ENCODE measurements around the gene SBF2.

Gene SBF2

GRCh38 chr11:9838961-9839360 is 455.1 kb downstream of the SBF2 start:
- no peak overlapping the region for H3K4ac ChIP-seq (ENCODE audit: low read depth in 1 of 2, low read length in 2 of 2)
- H3K79me1 ChIP-seq (replicated peaks; ENCODE audit: low read length, poor library complexity, severe bottlenecking), result peaks cover 7% of the 10 kb centered on the region
- peak overlapping the region; percentile 35 for H3K9ac ChIP-seq (ENCODE audit: low read length)
- H3K23ac ChIP-seq (ENCODE audit: low read length in 2 of 2), result peak overlapping the region in 1 of 2 experiments; percentile 60
- H3K27me3 ChIP-seq (ENCODE audit: control insufficient read depth in 1 of 2, insufficient read depth in 1 of 2, low read length in 2 of 2), result no peaks in the 10 kb centered on the region
- H2BK12ac ChIP-seq (ENCODE audit: low read length in 2 of 2), result no peak overlapping the region
- H3K4me3 ChIP-seq (ENCODE audit: insufficient read depth in 1 of 2, low read depth in 1 of 2, low read length in 2 of 2), result no peak overlapping the region
- H3K18ac ChIP-seq (ENCODE audit: low read depth in 1 of 2, low read length in 2 of 2), result peak overlapping the region in 1 of 2 experiments; percentile 79
- 90% methylated on average over 1 of the region's 2 CpGs for WGBS
- peak overlapping the region; percentile 91 for H3K27ac ChIP-seq (ENCODE audit: low read length, poor library complexity, severe bottlenecking)
- H3K4me2 ChIP-seq (ENCODE audit: low read length, poor library complexity, severe bottlenecking), result peak overlapping the region; percentile 19
- no peak overlapping the region for H2BK120ac ChIP-seq (ENCODE audit: low read depth, low read length)
- peaks cover 3 to 40% of the 10 kb centered on the region in 2 experiments for H3K36me3 ChIP-seq (ENCODE audit: control insufficient read depth in 1 of 2, insufficient read depth in 2 of 2, low read depth in 1 of 2, low read length in 2 of 2)
- no peak overlapping the region for H2AFZ ChIP-seq (ENCODE audit: low read depth, low read length)
- no peak overlapping the region for H4K8ac ChIP-seq (ENCODE audit: low read length)
- peaks cover 3% of the 10 kb centered on the region for H3K4me1 ChIP-seq (ENCODE audit: control insufficient read depth, insufficient read depth, low read depth, low read length)
- H3K14ac ChIP-seq (ENCODE audit: low read length in 2 of 2), result no peak overlapping the region
- no peak for DNase-seq
- no peaks in the 10 kb centered on the region for H3K9me3 ChIP-seq (ENCODE audit: control insufficient read depth, low read length)
- no peak overlapping the region for H4K91ac ChIP-seq (ENCODE audit: low read length)
- no peak overlapping the region for H2BK15ac ChIP-seq (ENCODE audit: low read depth, poor library complexity, severe bottlenecking)
- H2BK5ac ChIP-seq (ENCODE audit: low read depth, low read length, poor library complexity, severe bottlenecking), result peak overlapping the region; percentile 69
- H2AK5ac ChIP-seq (ENCODE audit: low read length, severe bottlenecking), result peak overlapping the region; percentile 35

GRCh38 chr11:9838229-9838628 is 455.8 kb downstream of the SBF2 start:
- Histone ChIP-seq H3K27ac (ENCODE audit: low read length, poor library complexity, severe bottlenecking) (peak overlapping the region; percentile 26), H2AFZ (ENCODE audit: low read depth, low read length) (no peak overlapping the region), H3K79me1 (replicated peaks; ENCODE audit: low read length, poor library complexity, severe bottlenecking) (peaks cover 6% of the 10 kb centered on the region), H3K27me3 (ENCODE audit: control insufficient read depth in 1 of 2, insufficient read depth in 1 of 2, low read length in 2 of 2) (no peaks in the 10 kb centered on the region), H2AK5ac (ENCODE audit: low read length, severe bottlenecking) (no peak overlapping the region), H3K18ac (ENCODE audit: low read depth in 1 of 2, low read length in 2 of 2) (no peak overlapping the region), H2BK15ac (ENCODE audit: low read depth, poor library complexity, severe bottlenecking) (no peak overlapping the region), H3K36me3 (ENCODE audit: control insufficient read depth in 1 of 2, insufficient read depth in 2 of 2, low read depth in 1 of 2, low read length in 2 of 2) (peaks cover 3 to 36% of the 10 kb centered on the region in 2 experiments), H2BK120ac (ENCODE audit: low read depth, low read length) (no peak overlapping the region), H3K4me1 (ENCODE audit: control insufficient read depth, insufficient read depth, low read depth, low read length) (peaks cover 3% of the 10 kb centered on the region), H3K4me3 (ENCODE audit: insufficient read depth in 1 of 2, low read depth in 1 of 2, low read length in 2 of 2) (no peak overlapping the region), H3K9me3 (ENCODE audit: control insufficient read depth, low read length) (no peaks in the 10 kb centered on the region), H4K8ac (ENCODE audit: low read length) (no peak overlapping the region), H3K4me2 (ENCODE audit: low read length, poor library complexity, severe bottlenecking) (no peak overlapping the region), H4K91ac (ENCODE audit: low read length) (no peak overlapping the region), H3K4ac (ENCODE audit: low read depth in 1 of 2, low read length in 2 of 2) (no peak overlapping the region), H3K23ac (ENCODE audit: low read length in 2 of 2) (no peak overlapping the region), H2BK5ac (ENCODE audit: low read depth, low read length, poor library complexity, severe bottlenecking) (no peak overlapping the region), H3K14ac (ENCODE audit: low read length in 2 of 2) (no peak overlapping the region), H3K9ac (ENCODE audit: low read length) (peak overlapping the region; percentile 35), H2BK12ac (ENCODE audit: low read length in 2 of 2) (no peak overlapping the region)
- 48% methylated on average over 2 of the region's 2 CpGs for WGBS
- no peak for DNase-seq

GRCh38 chr11:9834291-9834690 is 459.7 kb downstream of the SBF2 start:
- Histone ChIP-seq H3K4ac (ENCODE audit: low read depth in 1 of 2, low read length in 2 of 2) (no peak overlapping the region), H3K18ac (ENCODE audit: low read depth in 1 of 2, low read length in 2 of 2) (no peak overlapping the region), H3K14ac (ENCODE audit: low read length in 2 of 2) (no peak overlapping the region), H3K4me1 (ENCODE audit: control insufficient read depth, insufficient read depth, low read depth, low read length) (peaks cover 2% of the 10 kb centered on the region), H4K8ac (ENCODE audit: low read length) (no peak overlapping the region), H3K9me3 (ENCODE audit: control insufficient read depth, low read length) (no peaks in the 10 kb centered on the region), H4K91ac (ENCODE audit: low read length) (no peak overlapping the region), H2BK120ac (ENCODE audit: low read depth, low read length) (no peak overlapping the region), H3K23ac (ENCODE audit: low read length in 2 of 2) (no peak overlapping the region), H3K36me3 (ENCODE audit: control insufficient read depth in 1 of 2, insufficient read depth in 2 of 2, low read depth in 1 of 2, low read length in 2 of 2) (peaks cover 4 to 43% of the 10 kb centered on the region in 2 experiments), H3K79me1 (replicated peaks; ENCODE audit: low read length, poor library complexity, severe bottlenecking) (peaks cover 4% of the 10 kb centered on the region), H2BK5ac (ENCODE audit: low read depth, low read length, poor library complexity, severe bottlenecking) (no peak overlapping the region), H2AK5ac (ENCODE audit: low read length, severe bottlenecking) (no peak overlapping the region), H3K27me3 (ENCODE audit: control insufficient read depth in 1 of 2, insufficient read depth in 1 of 2, low read length in 2 of 2) (no peaks in the 10 kb centered on the region), H3K27ac (ENCODE audit: low read length, poor library complexity, severe bottlenecking) (no peak overlapping the region), H3K4me2 (ENCODE audit: low read length, poor library complexity, severe bottlenecking) (no peak overlapping the region), H3K9ac (ENCODE audit: low read length) (no peak overlapping the region), H2BK12ac (ENCODE audit: low read length in 2 of 2) (no peak overlapping the region), H3K4me3 (ENCODE audit: insufficient read depth in 1 of 2, low read depth in 1 of 2, low read length in 2 of 2) (no peak overlapping the region), H2AFZ (ENCODE audit: low read depth, low read length) (no peak overlapping the region), H2BK15ac (ENCODE audit: low read depth, poor library complexity, severe bottlenecking) (no peak overlapping the region)
- peak; percentile 48 for DNase-seq
- 55% methylated on average over 3 of the region's 3 CpGs for WGBS

- H4K91ac ChIP-seq (ENCODE audit: low read length), result no peak overlapping the region
- no peaks in the 10 kb centered on the region for H3K27me3 ChIP-seq (ENCODE audit: control insufficient read depth in 1 of 2, insufficient read depth in 1 of 2, low read length in 2 of 2)
- H3K79me1 ChIP-seq (replicated peaks; ENCODE audit: low read length, poor library complexity, severe bottlenecking), result peaks cover 4% of the 10 kb centered on the region
- no peak for DNase-seq
- H3K9me3 ChIP-seq (ENCODE audit: control insufficient read depth, low read length), result no peaks in the 10 kb centered on the region
- H3K18ac ChIP-seq (ENCODE audit: low read depth in 1 of 2, low read length in 2 of 2), result no peak overlapping the region
- no peak overlapping the region for H2BK120ac ChIP-seq (ENCODE audit: low read depth, low read length)
- no peak overlapping the region for H4K8ac ChIP-seq (ENCODE audit: low read length)
- H3K4me2 ChIP-seq (ENCODE audit: low read length, poor library complexity, severe bottlenecking), result no peak overlapping the region
- H2BK5ac ChIP-seq (ENCODE audit: low read depth, low read length, poor library complexity, severe bottlenecking), result no peak overlapping the region
- no peak overlapping the region for H2BK12ac ChIP-seq (ENCODE audit: low read length in 2 of 2)
- no peak overlapping the region for H3K4me3 ChIP-seq (ENCODE audit: insufficient read depth in 1 of 2, low read depth in 1 of 2, low read length in 2 of 2)
- H2AK5ac ChIP-seq (ENCODE audit: low read length, severe bottlenecking), result peak overlapping the region; percentile 75
- H3K23ac ChIP-seq (ENCODE audit: low read length in 2 of 2), result no peak overlapping the region
- no peak overlapping the region for H3K14ac ChIP-seq (ENCODE audit: low read length in 2 of 2)
- WGBS, result 100% methylated on average over 1 of the region's 3 CpGs
- H3K27ac ChIP-seq (ENCODE audit: low read length, poor library complexity, severe bottlenecking), result no peak overlapping the region
- H2AFZ ChIP-seq (ENCODE audit: low read depth, low read length), result no peak overlapping the region
- no peak overlapping the region for H3K9ac ChIP-seq (ENCODE audit: low read length)
- peaks cover 3% of the 10 kb centered on the region for H3K4me1 ChIP-seq (ENCODE audit: control insufficient read depth, insufficient read depth, low read depth, low read length)
- H2BK15ac ChIP-seq (ENCODE audit: low read depth, poor library complexity, severe bottlenecking), result no peak overlapping the region
- no peak overlapping the region for H3K4ac ChIP-seq (ENCODE audit: low read depth in 1 of 2, low read length in 2 of 2)
- peaks cover 4 to 54% of the 10 kb centered on the region in 2 experiments for H3K36me3 ChIP-seq (ENCODE audit: control insufficient read depth in 1 of 2, insufficient read depth in 2 of 2, low read depth in 1 of 2, low read length in 2 of 2)
Measured at GRCh38 chr11:9831122-9831521, 462.9 kb downstream of the SBF2 start.

Data from mesenchymal stem cell (in vitro differentiated cells and primary cell).